Activated CD8-positive, alpha-beta memory T cell treated with anti-CD3 and anti-CD28 coated beads, Interleukin-2, amount 50 U/mL, for 24 hours (primary cell): ENCODE data around the gene REM2.

Source experiments
- DNase-seq: peaks from one replicate; pipeline ENCODE4 v3.0.0-alpha.2; 2020; ENCODE audit errors: extremely low read depth

REM2 gene

DNA sequence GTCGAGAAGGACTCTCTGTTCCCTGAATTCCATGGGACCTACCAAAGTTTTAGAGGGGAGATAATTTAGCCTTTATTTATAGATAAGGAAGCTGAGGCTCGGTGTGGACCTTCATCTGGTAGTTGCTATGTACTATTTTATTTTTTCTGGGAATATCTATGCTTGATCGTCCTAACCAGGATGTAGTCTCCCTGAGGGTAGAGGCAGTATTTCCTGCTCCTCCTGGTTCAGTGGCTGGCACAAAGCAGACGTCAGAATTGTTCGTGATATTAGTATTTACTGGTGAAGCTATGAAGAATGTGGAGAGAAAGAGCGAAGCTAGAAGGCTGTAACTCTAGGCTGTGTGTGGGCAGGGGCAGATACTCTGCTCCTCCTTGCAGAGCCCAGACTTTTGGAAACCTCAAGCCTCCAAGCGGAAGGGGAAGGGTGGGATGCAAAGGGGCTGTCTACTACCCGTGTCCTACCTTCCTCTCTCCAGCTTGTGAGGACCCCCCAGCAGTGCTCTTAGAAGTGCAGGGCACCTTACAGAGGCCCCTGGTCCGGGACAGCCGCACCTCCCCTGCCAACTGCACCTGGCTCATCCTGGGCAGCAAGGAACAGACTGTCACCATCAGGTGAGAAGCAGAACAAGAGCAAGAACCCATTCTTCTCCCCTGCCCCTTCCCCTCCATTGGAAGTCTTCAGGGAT is 10.0 kb upstream of the REM2 start:
- DNase-seq = no peak

DNA sequence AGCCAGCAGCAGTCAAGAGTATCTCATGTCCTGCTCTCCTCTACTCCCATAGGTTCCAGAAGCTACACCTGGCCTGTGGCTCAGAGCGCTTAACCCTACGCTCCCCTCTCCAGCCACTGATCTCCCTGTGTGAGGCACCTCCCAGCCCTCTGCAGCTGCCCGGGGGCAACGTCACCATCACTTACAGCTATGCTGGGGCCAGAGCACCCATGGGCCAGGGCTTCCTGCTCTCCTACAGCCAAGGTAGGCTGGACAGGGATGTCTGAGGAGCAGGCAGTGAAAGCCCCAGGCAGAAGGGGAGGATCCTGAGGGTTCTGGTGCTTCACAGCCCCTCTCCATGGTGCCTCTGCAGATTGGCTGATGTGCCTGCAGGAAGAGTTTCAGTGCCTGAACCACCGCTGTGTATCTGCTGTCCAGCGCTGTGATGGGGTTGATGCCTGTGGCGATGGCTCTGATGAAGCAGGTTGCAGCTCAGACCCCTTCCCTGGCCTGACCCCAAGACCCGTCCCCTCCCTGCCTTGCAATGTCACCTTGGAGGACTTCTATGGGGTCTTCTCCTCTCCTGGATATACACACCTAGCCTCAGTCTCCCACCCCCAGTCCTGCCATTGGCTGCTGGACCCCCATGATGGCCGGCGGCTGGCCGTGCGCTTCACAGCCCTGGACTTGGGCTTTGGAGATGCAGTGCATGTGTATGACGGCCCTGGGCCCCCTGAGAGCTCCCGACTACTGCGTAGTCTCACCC is 7.8 kb upstream of the REM2 start:
- no peak for DNase-seq

DNA sequence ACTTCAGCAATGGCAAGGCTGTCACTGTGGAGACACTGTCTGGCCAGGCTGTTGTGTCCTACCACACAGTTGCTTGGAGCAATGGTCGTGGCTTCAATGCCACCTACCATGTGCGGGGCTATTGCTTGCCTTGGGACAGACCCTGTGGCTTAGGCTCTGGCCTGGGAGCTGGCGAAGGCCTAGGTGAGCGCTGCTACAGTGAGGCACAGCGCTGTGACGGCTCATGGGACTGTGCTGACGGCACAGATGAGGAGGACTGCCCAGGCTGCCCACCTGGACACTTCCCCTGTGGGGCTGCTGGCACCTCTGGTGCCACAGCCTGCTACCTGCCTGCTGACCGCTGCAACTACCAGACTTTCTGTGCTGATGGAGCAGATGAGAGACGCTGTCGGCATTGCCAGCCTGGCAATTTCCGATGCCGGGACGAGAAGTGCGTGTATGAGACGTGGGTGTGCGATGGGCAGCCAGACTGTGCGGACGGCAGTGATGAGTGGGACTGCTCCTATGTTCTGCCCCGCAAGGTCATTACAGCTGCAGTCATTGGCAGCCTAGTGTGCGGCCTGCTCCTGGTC is 7.2 kb upstream of the REM2 start:
- no peak for DNase-seq

DNA sequence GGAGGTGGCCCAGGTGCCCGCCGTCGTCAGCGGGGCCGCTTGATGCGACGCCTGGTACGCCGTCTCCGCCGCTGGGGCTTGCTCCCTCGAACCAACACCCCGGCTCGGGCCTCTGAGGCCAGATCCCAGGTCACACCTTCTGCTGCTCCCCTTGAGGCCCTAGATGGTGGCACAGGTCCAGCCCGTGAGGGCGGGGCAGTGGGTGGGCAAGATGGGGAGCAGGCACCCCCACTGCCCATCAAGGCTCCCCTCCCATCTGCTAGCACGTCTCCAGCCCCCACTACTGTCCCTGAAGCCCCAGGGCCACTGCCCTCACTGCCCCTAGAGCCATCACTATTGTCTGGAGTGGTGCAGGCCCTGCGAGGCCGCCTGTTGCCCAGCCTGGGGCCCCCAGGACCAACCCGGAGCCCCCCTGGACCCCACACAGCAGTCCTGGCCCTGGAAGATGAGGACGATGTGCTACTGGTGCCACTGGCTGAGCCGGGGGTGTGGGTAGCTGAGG is 6.0 kb upstream of the REM2 start:
- DNase-seq = no peak

DNA sequence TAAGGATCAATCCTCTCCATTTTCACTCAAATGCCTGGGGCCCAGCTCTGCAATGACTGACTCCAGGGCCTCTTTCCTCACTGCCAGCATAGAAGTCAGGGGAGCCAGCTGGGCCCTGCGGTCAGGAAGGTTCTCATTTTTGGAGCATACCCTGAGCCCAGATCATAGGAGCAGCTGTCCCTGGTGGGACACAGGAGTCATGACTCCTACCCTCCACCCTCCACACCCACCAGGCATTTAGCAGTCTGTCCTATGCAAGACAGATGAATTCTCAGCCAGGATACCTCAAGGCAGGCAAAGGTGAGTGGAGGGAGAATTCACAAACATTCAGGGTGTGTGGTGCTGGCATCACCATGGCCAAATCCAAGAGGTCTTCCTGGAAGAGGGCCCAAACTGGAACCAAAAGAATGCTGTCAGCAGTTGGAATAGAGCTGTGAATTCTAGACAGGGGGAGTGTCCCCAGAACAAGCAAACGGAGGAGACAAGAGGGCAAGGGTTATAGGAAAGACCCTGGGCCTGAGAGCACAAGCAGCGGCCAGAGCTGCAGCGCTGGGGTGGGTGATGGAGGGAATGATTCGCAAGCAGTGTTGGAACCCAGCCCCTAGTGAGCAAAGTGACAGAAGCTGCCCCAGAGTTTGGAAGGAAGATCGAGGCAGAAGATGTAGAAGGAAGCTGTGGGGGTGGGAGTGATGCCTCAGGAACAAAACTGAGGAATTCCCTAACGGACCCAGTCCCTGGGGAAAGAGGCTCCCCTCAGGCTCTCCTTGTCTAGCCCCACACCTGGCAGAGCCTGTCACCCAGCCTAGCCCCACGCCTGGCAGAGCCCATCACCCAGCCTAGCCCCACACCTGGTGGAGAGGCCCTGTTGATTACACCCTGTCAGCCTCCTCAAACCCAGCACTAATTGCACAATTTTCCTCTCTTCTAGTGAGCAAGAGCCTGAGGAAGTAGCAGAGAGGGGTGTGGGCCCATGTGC is 4.5 kb upstream of the REM2 start:
- DNase-seq = no peak

DNA sequence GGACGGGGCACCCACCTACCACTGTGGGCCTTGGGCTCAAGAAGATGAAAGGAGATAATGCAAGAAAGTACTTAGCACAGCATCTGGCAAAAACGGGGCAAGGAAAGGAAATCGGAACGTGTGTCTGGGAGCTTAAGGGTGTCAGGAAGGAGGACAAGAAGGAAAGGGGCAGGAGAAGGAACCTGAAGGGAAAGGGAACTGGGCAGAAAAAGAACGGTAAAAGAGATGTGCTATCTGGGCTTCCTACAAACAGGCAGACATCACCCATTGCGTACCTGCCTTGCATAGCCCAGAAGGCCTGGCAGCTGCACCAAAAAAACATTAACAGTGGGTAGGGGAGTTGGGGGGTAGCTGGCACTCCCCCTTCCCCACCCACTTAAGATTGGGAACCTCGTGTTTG is 958 bp upstream of the REM2 start:
- no peak for DNase-seq

DNA sequence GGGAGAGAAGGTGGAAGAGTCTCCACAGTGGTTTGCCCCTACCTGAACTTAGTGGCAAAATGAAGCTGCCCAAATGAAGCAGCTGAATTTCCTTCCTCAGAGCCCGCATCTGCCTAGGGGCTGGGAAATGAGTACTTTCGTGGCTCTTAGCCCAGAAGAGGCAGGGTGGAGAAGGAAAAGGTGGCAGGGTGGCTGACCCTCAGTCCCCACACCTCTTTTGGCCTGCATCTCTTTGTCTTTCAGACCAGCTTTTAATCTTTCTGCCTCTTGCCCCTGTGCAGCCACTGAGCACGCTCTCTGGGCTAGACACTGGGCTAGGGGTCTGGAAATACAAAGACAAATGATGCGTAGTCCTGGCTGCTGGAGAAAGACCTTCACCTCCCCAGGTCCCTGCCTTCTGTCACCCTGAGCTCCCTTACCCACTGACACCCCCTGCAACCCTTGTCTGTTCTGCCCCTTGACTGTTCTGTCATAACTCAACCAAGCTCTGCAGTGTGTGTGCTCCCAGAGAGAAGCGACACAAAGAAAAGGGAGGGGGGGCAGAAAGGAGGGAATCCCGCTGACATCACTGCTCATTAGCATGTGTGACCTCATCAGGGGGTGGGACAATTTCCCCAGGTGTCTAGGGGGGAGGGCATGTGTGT is 371 bp upstream of the REM2 start:
- no peak for DNase-seq

DNA sequence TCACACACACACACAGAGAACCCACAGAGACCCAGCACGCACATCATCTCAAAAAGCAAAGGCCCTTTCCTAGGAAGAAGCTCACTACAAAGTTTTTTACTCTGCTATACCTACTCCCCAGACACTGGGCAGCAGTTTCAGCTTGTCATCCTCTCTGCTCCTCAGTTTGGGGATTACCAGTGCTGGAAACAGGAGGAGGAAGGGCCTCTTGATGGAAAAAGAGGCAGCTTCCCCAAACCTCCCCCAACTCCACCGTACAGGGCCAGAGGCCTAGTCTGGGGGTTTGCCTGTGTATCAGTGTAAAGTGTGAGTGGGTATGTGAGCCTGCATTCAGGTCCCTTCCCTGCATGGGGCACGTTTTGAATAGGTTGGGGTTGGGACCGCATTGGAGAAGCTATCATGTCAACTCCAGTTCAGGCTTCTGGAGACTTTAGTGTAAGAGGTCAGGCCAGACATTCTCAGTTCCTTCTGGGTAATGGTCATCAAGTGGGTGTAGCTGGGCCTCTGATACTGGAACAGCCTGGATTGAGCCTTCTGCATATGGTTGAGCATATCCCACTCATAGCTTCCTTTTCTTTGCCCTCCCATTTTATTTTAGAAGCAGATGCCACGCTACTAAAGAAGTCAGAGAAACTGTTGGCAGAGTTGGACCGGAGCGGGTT is 1.2 kb downstream of the REM2 start:
- DNase-seq = no peak

DNA sequence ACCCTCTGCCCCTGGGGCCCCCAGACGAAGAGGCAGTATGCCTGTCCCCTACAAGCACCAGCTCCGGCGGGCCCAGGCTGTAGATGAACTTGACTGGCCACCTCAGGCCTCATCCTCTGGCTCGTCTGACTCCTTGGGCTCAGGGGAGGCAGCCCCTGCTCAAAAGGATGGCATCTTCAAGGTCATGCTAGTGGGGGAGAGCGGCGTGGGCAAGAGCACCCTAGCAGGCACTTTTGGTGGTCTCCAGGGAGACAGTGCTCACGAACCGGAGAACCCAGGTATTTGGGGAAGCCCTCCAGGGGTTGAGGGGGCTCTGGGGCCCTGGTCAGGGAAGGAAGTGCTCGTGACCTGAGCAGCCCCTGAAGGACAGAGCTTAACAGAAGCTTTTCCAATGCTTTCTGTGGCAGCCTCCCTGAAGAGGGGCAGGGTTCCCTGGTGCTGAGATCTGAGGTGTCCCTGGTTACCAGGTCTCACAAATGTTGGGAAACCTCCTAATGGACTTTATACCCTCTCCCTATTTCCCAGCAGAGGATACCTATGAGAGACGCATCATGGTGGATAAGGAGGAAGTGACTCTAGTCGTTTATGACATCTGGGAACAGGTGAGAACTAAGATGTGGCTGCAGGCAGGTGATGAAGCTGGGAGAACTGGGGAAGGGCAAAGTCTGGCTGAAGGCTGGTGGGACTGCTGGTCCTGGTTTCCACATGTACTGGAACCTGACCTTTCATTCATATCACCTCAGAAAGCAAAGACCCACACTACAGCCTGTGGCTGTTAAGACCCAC is 1.9 kb downstream of the REM2 start:
- no peak for DNase-seq

DNA sequence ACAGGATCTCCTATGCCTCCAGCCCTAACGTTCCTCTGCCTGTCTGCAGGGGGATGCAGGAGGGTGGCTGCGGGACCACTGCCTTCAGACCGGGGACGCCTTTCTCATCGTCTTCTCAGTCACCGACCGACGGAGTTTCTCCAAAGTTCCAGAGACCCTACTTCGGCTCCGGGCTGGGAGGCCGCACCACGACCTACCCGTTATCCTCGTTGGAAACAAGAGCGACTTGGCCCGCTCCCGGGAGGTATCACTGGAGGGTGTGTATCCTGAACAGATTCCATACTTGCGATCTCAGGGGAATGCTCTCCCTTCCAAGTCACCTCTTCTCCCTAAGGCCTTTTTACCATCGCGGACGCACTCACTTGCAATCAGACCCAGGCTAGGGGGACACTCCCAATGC is 3.0 kb downstream of the REM2 start:
- DNase-seq = no peak

DNA sequence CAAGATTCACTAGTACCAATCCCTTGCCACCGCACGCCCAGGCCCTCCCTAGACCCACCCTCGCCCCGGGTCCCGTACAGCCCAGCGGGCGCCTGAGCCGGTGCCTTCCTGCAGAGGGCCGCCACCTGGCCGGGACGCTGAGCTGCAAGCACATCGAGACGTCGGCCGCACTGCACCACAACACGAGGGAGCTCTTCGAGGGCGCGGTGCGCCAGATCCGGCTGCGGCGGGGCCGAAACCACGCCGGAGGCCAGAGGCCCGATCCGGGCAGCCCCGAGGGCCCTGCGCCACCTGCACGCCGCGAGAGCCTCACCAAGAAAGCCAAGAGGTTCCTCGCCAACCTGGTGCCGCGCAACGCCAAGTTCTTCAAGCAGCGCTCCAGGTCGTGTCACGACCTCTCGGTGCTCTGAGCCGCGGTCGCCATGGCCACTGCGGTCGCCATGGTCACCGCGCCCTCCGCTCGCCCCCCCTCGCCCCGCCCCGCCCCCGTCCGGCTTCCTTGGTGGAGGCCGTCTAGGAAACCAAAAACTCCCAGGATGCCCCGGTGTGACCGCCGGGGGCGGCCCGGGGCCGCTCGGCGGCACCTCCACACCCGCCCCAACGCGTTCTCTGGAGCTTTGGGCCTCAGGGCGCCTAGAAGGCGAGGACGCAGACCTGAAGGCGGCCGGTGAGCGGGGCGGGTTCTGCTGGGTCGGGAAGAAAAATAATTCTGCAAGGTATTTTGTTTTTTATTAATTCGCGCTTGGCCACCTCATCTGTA is 3.7 kb downstream of the REM2 start:
- no peak for DNase-seq

DNA sequence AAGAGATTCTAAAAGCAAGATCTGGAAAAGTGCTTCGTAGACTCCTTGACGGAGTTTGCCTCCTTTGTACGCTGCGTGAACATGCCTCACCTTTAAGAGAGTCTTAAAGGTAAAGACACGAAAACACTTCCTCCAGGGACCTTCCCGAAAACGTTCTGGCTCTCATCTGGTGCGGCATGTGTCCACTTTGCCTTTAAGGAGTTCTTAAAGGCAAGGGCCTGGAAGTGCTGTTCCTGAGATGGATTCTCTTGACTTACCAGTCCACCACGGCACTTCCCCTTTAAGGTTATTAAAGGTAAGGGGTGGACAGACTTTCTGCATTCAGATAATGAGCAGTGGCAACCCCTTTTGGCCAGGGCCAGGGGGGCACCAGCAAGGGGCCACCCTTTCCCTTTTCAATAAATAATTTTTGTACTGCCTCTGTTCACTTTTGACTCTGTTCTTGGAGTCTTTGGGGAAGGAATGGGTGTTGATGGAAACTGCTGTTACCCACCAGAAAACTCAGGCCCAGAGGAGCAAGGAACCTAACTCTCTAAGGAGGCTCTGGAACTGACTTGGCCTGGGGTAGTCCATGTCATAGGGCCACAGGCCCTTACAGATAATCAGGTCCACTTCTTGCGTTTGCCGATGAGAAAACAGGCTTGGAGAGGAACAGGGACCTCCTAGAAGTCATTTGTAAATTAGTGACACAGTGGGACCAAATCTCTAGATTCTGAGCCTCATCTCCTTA is 4.4 kb downstream of the REM2 start:
- no peak for DNase-seq

DNA sequence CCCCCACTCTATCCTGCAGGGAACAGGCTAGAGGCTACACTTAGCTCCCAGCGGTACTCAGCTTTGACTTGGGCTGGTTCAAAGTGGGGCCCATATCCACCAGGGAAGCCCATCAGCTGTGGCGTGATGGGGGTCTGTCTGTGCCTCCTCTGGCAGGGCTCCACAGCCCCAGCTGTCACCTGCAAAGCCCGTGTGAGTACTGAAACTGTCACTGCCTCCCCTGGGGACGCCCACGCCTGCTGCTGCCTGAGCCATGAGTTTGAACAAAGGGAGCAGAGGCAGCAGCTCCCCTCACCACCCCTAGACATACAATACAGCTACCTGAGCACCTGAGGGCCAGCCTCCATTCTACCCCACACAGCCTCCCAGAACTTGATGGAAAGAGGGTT is 5.0 kb downstream of the REM2 start:
- DNase-seq = no peak

DNA sequence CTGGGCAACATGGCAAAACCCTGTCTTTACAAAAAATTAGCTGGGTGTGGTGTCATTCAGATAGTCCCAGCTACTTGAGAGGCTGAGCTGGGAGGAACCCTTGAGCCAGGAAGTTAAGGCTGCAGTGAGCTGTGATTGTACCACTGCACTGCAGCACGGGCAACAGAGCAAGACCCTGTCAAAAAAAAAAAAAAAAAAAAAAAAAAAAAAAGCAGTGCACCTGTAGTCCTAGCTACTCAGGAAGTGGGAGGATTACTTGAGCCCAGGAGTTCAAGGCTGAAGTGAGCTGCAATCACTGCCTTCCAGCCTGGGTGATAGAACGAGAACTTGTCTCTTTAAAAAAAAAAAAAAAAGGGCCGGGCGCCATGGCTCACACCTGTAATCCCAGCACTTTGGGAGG is 5.6 kb downstream of the REM2 start:
- no peak for DNase-seq

DNA sequence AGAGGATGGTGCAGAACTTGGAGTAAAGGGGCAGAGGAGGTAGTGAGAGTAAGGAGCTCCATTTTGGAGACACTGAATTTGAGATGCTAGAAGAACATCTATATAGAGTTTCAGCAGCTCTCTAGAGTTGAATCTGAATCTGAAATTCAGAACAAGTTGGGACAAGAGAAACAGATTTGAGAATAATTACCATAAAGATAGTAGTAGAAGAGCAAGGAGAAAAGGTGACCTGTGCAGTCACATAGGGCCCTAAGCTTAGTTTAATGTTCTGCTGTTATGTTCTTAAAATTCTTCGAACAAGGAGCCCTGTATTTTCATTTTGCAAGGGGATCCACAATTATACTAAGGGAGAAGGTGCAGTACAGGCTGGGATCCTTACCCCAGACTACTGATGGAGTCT is 7.4 kb downstream of the REM2 start:
- DNase-seq = no peak

DNA sequence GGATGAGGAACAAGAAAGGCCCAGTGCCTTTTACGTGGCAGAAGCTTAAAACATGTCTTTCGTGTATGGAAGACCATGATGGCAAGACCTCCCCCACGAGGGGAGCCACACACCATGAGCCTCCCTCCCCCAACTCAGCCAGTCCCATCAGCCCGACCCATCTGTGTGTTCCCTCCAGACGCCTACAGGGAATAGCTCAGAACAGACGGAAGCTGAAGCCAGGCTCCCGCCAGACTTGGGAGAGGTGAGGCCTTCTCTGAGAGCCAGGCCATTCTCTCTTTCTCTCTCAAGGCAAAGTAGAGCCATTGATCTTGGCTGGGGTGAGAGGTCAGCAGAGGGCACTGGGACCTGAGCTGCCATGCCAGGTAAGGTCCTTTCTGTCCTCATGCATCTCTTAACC is 9.5 kb downstream of the REM2 start:
- no peak for DNase-seq

DNA sequence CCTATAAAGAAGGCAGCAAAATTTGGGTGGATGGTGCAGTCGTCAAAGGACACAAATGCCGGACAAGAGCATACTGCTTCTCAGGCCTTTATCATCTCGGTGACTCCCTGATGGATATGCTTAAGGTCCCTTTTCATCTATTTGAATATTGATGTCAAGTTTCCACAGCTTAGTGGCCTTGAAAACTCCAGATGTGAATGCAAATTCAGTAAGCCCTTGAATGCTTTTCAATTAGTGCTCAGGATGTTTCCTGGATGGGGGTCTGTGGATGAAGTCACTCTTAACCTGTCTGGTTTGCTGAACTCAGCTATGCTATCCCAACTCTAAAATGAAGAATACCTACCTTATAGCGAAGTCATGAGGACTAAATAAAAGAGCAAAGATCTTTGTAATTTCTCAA is 10.7 kb downstream of the REM2 start:
- no peak for DNase-seq

DNA sequence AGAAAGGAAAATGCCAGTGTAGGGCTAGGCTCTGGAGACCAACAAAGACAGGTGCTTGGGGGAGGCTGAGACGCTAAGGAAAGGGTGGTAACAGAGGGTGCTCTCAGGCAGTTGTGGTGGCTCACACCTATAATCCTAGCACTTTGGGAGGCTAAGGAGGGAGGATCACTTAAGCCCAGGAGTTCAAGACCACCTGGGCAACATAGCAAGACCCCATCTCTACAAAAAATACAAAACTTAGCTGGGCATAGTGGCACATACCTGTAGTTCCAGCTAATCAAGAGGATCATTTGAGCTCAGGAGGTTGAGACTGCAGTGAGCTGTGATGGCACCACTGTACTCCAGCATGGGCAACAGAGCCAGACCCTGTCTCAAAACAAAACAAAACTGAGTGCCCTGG is 12.4 kb downstream of the REM2 start:
- DNase-seq = no peak

DNA sequence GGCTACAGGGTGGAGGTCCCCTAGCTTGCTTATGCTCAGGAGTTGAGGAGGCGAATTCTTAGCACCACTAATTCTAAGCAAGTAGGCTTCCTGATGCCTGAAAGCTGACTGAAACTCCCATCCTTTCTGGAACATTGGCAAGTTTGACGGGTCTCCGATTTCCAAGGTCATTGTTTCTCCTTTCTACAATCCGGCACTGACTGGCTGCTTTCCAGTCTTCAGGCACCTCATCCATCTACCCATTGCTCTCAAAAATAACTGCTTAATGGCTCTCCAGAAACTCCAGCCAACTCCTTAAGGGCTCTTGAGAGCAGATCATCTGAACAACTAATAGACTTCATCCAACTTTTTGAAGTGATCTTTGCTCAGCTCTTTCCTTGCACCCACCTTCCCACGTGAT is 13.3 kb downstream of the REM2 start:
- no peak for DNase-seq
